ENCODE results near the gene FARS2.

The FARS2 gene

GRCh38 chr6:5290097-5290496 is 28.8 kb downstream of the FARS2 start:
- Histone ChIP-seq H3K9me3 (ENCODE audit: control insufficient read depth, insufficient read depth, low read length) (no peaks in the 10 kb centered on the region), H3K36me3 (ENCODE audit: control insufficient read depth, insufficient read depth, low read length) (no peaks in the 10 kb centered on the region), H3K4me1 (ENCODE audit: control insufficient read depth, insufficient read depth, low read length) (no peaks in the 10 kb centered on the region), H3K27me3 (ENCODE audit: control insufficient read depth, insufficient read depth, low read length) (no peaks in the 10 kb centered on the region), H3K9ac (ENCODE audit: low read depth, low read length) (no peak overlapping the region), H3K4me3 (ENCODE audit: low read depth, low read length) (no peak overlapping the region)

GRCh38 chr6:5290500-5290899 is 29.2 kb downstream of the FARS2 start:
- Histone ChIP-seq H3K36me3 (ENCODE audit: control insufficient read depth, insufficient read depth, low read length) (no peaks in the 10 kb centered on the region), H3K27me3 (ENCODE audit: control insufficient read depth, insufficient read depth, low read length) (no peaks in the 10 kb centered on the region), H3K9ac (ENCODE audit: low read depth, low read length) (no peak overlapping the region), H3K9me3 (ENCODE audit: control insufficient read depth, insufficient read depth, low read length) (no peaks in the 10 kb centered on the region), H3K4me1 (ENCODE audit: control insufficient read depth, insufficient read depth, low read length) (no peaks in the 10 kb centered on the region), H3K4me3 (ENCODE audit: low read depth, low read length) (no peak overlapping the region)

GRCh38 chr6:5292154-5292553 is 30.8 kb downstream of the FARS2 start:
- H3K9ac ChIP-seq (ENCODE audit: low read depth, low read length) = no peak overlapping the region
- H3K27me3 ChIP-seq (ENCODE audit: control insufficient read depth, insufficient read depth, low read length) = no peaks in the 10 kb centered on the region
- H3K4me3 ChIP-seq (ENCODE audit: low read depth, low read length) = no peak overlapping the region
- no peaks in the 10 kb centered on the region for H3K9me3 ChIP-seq (ENCODE audit: control insufficient read depth, insufficient read depth, low read length)
- H3K4me1 ChIP-seq (ENCODE audit: control insufficient read depth, insufficient read depth, low read length) = no peaks in the 10 kb centered on the region
- no peaks in the 10 kb centered on the region for H3K36me3 ChIP-seq (ENCODE audit: control insufficient read depth, insufficient read depth, low read length)

- Histone ChIP-seq H3K4me1 (ENCODE audit: control insufficient read depth, insufficient read depth, low read length) (no peaks in the 10 kb centered on the region), H3K9me3 (ENCODE audit: control insufficient read depth, insufficient read depth, low read length) (no peaks in the 10 kb centered on the region), H3K9ac (ENCODE audit: low read depth, low read length) (no peak overlapping the region)
These were observed 32.4 kb downstream of the FARS2 start for GRCh38 chr6:5293692-5294091.

GRCh38 chr6:5294392-5295211 is 33.3 kb downstream of the FARS2 start:
- no peak overlapping the region for H3K9ac ChIP-seq (ENCODE audit: low read depth, low read length)
- H3K4me1 ChIP-seq (ENCODE audit: control insufficient read depth, insufficient read depth, low read length) = no peaks in the 10 kb centered on the region
- no peaks in the 10 kb centered on the region for H3K9me3 ChIP-seq (ENCODE audit: control insufficient read depth, insufficient read depth, low read length)

More at GRCh38 chr6:5293692-5294091, 32.4 kb downstream of the FARS2 start:
- Histone ChIP-seq H3K27me3 (ENCODE audit: control insufficient read depth, insufficient read depth, low read length) (no peaks in the 10 kb centered on the region), H3K4me3 (ENCODE audit: low read depth, low read length) (no peak overlapping the region), H3K36me3 (ENCODE audit: control insufficient read depth, insufficient read depth, low read length) (no peaks in the 10 kb centered on the region)

GRCh38 chr6:5295623-5296022 is 34.3 kb downstream of the FARS2 start:
- H3K4me3 ChIP-seq (ENCODE audit: low read depth, low read length) = no peak overlapping the region
- no peaks in the 10 kb centered on the region for H3K36me3 ChIP-seq (ENCODE audit: control insufficient read depth, insufficient read depth, low read length)
- no peak overlapping the region for H3K9ac ChIP-seq (ENCODE audit: low read depth, low read length)
- H3K9me3 ChIP-seq (ENCODE audit: control insufficient read depth, insufficient read depth, low read length) = no peaks in the 10 kb centered on the region
- no peaks in the 10 kb centered on the region for H3K4me1 ChIP-seq (ENCODE audit: control insufficient read depth, insufficient read depth, low read length)
- H3K27me3 ChIP-seq (ENCODE audit: control insufficient read depth, insufficient read depth, low read length) = no peaks in the 10 kb centered on the region

More at GRCh38 chr6:5294392-5295211, 33.3 kb downstream of the FARS2 start:
- H3K36me3 ChIP-seq (ENCODE audit: control insufficient read depth, insufficient read depth, low read length) = no peaks in the 10 kb centered on the region
- no peak overlapping the region for H3K4me3 ChIP-seq (ENCODE audit: low read depth, low read length)
- H3K27me3 ChIP-seq (ENCODE audit: control insufficient read depth, insufficient read depth, low read length) = no peaks in the 10 kb centered on the region

GRCh38 chr6:5300206-5300764 is 39.0 kb downstream of the FARS2 start:
- H3K36me3 ChIP-seq (ENCODE audit: control insufficient read depth, insufficient read depth, low read length) = no peaks in the 10 kb centered on the region

GRCh38 chr6:5302220-5302946 is 41.1 kb downstream of the FARS2 start:
- H3K27me3 ChIP-seq (ENCODE audit: control insufficient read depth, insufficient read depth, low read length) = no peaks in the 10 kb centered on the region
- H3K36me3 ChIP-seq (ENCODE audit: control insufficient read depth, insufficient read depth, low read length) = no peaks in the 10 kb centered on the region
- H3K9ac ChIP-seq (ENCODE audit: low read depth, low read length) = no peak overlapping the region
- H3K4me1 ChIP-seq (ENCODE audit: control insufficient read depth, insufficient read depth, low read length) = peaks cover 3% of the 10 kb centered on the region
- no peaks in the 10 kb centered on the region for H3K9me3 ChIP-seq (ENCODE audit: control insufficient read depth, insufficient read depth, low read length)
- H3K4me3 ChIP-seq (ENCODE audit: low read depth, low read length) = no peak overlapping the region

More at GRCh38 chr6:5300206-5300764, 39.0 kb downstream of the FARS2 start:
- Histone ChIP-seq H3K4me3 (ENCODE audit: low read depth, low read length) (no peak overlapping the region), H3K27me3 (ENCODE audit: control insufficient read depth, insufficient read depth, low read length) (no peaks in the 10 kb centered on the region), H3K9ac (ENCODE audit: low read depth, low read length) (no peak overlapping the region), H3K9me3 (ENCODE audit: control insufficient read depth, insufficient read depth, low read length) (no peaks in the 10 kb centered on the region), H3K4me1 (ENCODE audit: control insufficient read depth, insufficient read depth, low read length) (no peaks in the 10 kb centered on the region)

GRCh38 chr6:5302995-5303622 is 41.8 kb downstream of the FARS2 start:
- no peaks in the 10 kb centered on the region for H3K27me3 ChIP-seq (ENCODE audit: control insufficient read depth, insufficient read depth, low read length)
- no peaks in the 10 kb centered on the region for H3K9me3 ChIP-seq (ENCODE audit: control insufficient read depth, insufficient read depth, low read length)
- H3K9ac ChIP-seq (ENCODE audit: low read depth, low read length) = no peak overlapping the region
- no peaks in the 10 kb centered on the region for H3K36me3 ChIP-seq (ENCODE audit: control insufficient read depth, insufficient read depth, low read length)
- peaks cover 5% of the 10 kb centered on the region for H3K4me1 ChIP-seq (ENCODE audit: control insufficient read depth, insufficient read depth, low read length)
- H3K4me3 ChIP-seq (ENCODE audit: low read depth, low read length) = no peak overlapping the region

- no peak overlapping the region for H3K4me3 ChIP-seq (ENCODE audit: low read depth, low read length)
- H3K36me3 ChIP-seq (ENCODE audit: control insufficient read depth, insufficient read depth, low read length) = no peaks in the 10 kb centered on the region
- no peak overlapping the region for H3K9ac ChIP-seq (ENCODE audit: low read depth, low read length)
- H3K9me3 ChIP-seq (ENCODE audit: control insufficient read depth, insufficient read depth, low read length) = no peaks in the 10 kb centered on the region
- H3K4me1 ChIP-seq (ENCODE audit: control insufficient read depth, insufficient read depth, low read length) = peaks cover 8% of the 10 kb centered on the region
- no peaks in the 10 kb centered on the region for H3K27me3 ChIP-seq (ENCODE audit: control insufficient read depth, insufficient read depth, low read length)
These were observed 42.4 kb downstream of the FARS2 start for GRCh38 chr6:5303682-5304081.

GRCh38 chr6:5305968-5306626 is 44.8 kb downstream of the FARS2 start:
- H3K27me3 ChIP-seq (ENCODE audit: control insufficient read depth, insufficient read depth, low read length) = no peaks in the 10 kb centered on the region
- H3K9ac ChIP-seq (ENCODE audit: low read depth, low read length) = no peak overlapping the region
- no peak overlapping the region for H3K4me3 ChIP-seq (ENCODE audit: low read depth, low read length)
- no peaks in the 10 kb centered on the region for H3K36me3 ChIP-seq (ENCODE audit: control insufficient read depth, insufficient read depth, low read length)
- no peaks in the 10 kb centered on the region for H3K9me3 ChIP-seq (ENCODE audit: control insufficient read depth, insufficient read depth, low read length)
- H3K4me1 ChIP-seq (ENCODE audit: control insufficient read depth, insufficient read depth, low read length) = peaks cover 8% of the 10 kb centered on the region
